PFSK-1 (cell line): ENCODE measurements around the gene DNAH7.

Source experiments
- FOXP2 ChIP-seq: optimal IDR thresholded peaks from 2 replicates; pipeline ENCODE3; 2011; ENCODE audit warnings: borderline replicate concordance, control low read depth, inconsistent platforms; ENCODE audit not compliant: insufficient read depth; ENCODE audit errors: extremely low read length, extremely low read depth
- POLR2AphosphoS5 ChIP-seq: IDR thresholded peaks from 2 replicates; pipeline ENCODE4 v1.6.1; 2012; ENCODE audit warnings: low read depth, mild to moderate bottlenecking, control low read depth, low read length, moderate library complexity
- SIN3A ChIP-seq: IDR thresholded peaks from 2 replicates; pipeline ENCODE4 v1.6.1; 2012; ENCODE audit warnings: mild to moderate bottlenecking, low read length, moderate library complexity, borderline replicate concordance; ENCODE audit not compliant: insufficient read depth
- TAF1 ChIP-seq: IDR thresholded peaks from 2 replicates; pipeline ENCODE4 v1.6.1; 2012; ENCODE audit warnings: low read length, control low read depth, borderline replicate concordance; ENCODE audit not compliant: insufficient read depth
- TF ChIP-seq, protein P1 (sequence below), 2 experiments: IDR thresholded peaks; 2 replicates each; pipeline versions ENCODE4 v1.6.1 to v1.8.0; 2011 to 2012; ENCODE audit warnings: low read depth in 2 of 2, low read length in 2 of 2, control low read depth in 1 of 2, inconsistent platforms in 1 of 2, mild to moderate bottlenecking in 1 of 2, moderate library complexity in 1 of 2; ENCODE audit not compliant: insufficient read depth in 1 of 2

DNA sequence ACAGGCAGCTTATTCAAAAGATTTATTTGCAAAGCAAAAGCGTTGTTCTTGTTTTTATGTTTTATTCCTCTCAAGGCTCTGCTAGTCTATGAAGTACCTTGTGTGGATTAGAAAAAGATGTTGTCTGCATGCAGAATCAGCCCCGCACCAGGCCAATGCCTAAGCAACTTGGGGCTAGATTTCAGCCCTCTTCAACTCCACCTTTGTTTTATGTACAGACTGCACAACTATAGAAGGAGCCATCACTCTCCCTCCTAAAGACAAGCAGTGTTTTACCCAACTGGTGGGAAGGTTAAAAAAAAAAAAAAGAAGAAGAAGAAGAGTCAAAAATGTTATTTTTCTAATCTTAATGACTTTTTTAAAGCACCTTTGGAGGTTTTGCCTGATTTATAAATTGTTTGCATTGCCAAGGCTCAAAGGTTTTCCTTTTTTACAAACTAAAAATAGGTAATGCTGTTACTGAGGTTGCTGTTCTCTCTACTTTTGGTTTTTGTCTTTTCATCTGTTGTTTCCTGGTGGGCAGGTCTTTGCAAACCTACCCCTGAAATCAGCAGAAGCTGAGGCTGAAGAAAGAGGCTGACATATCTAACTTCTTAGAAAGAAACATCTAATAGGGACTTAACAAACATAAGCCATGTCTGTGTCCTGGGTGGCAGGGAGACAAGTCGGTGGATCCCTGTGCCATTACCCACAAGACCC lies 247.6 kb downstream of the DNAH7 start:
- TF ChIP-seq TAF1 (no peak), POLR2AphosphoS5 (no peak), SIN3A (no peak), FOXP2 (no peak)
- TF ChIP-seq, protein P1, sequence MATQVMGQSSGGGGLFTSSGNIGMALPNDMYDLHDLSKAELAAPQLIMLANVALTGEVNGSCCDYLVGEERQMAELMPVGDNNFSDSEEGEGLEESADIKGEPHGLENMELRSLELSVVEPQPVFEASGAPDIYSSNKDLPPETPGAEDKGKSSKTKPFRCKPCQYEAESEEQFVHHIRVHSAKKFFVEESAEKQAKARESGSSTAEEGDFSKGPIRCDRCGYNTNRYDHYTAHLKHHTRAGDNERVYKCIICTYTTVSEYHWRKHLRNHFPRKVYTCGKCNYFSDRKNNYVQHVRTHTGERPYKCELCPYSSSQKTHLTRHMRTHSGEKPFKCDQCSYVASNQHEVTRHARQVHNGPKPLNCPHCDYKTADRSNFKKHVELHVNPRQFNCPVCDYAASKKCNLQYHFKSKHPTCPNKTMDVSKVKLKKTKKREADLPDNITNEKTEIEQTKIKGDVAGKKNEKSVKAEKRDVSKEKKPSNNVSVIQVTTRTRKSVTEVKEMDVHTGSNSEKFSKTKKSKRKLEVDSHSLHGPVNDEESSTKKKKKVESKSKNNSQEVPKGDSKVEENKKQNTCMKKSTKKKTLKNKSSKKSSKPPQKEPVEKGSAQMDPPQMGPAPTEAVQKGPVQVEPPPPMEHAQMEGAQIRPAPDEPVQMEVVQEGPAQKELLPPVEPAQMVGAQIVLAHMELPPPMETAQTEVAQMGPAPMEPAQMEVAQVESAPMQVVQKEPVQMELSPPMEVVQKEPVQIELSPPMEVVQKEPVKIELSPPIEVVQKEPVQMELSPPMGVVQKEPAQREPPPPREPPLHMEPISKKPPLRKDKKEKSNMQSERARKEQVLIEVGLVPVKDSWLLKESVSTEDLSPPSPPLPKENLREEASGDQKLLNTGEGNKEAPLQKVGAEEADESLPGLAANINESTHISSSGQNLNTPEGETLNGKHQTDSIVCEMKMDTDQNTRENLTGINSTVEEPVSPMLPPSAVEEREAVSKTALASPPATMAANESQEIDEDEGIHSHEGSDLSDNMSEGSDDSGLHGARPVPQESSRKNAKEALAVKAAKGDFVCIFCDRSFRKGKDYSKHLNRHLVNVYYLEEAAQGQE (IDR thresholded peaks at IDR 0.05; ENCODE audit: insufficient read depth in 1 of 2, low read depth in 2 of 2, low read length in 2 of 2) = no peak
